H1 (cell line): Measurements from ENCODE around the gene MYO5A. TPM values are rescaled to one million over a fixed set of nuclear protein-coding genes. Genes with fewer than 3 reads are reported as not detected.

Experiments used
- CTCF ChIA-PET: fragments of 300-600 bp; sonication (Branson Sonifier 250); formaldehyde crosslinking; loops from one replicate; lab custom pipeline; 2021; ENCODE audit not compliant: partially characterized antibody; lab: Charles Lee
- POLR2A ChIA-PET: fragments of 300-600 bp; sonication (Branson Sonifier 250); formaldehyde crosslinking; loops from one replicate; lab custom pipeline; 2021; ENCODE audit warnings: inconsistent platforms; ENCODE audit not compliant: partially characterized antibody; lab: Charles Lee
- DNase-seq, 2 experiments: peaks; one replicate each; pipeline versions ENCODE4 v3.0.0 to v3.0.0-alpha.2; 2010 to 2022; ENCODE audit warnings: low spot score in 2 of 2, low read depth in 1 of 2, mixed read lengths in 1 of 2
- FAIRE-seq: peaks from 2 replicates; lab custom pipeline; 2011; peaks lifted over from hg19 to GRCh38; lab: Jason Lieb, UNC
- H2AFZ ChIP-seq: 2 replicates; pipeline ENCODE4 v1.8.1; 2012; ENCODE audit warnings: low read length, inconsistent platforms
- H2AK5ac ChIP-seq: 2 replicates; pipeline ENCODE4 v1.6.1; 2013; ENCODE audit warnings: low read depth, low read length
- H2BK120ac ChIP-seq: replicated peaks from 2 replicates; pipeline ENCODE3; 2013; ENCODE audit warnings: low read depth, low read length, inconsistent platforms
- H2BK12ac ChIP-seq: 2 replicates; pipeline ENCODE4 v1.6.1; 2013; ENCODE audit warnings: low read depth, low read length
- H2BK15ac ChIP-seq: 2 replicates; pipeline ENCODE4 v1.6.1; 2013; ENCODE audit warnings: low read length
- H2BK20ac ChIP-seq: 2 replicates; pipeline ENCODE4 v1.6.1; 2013; ENCODE audit warnings: low read length
- H2BK5ac ChIP-seq: 2 replicates; pipeline ENCODE4 v1.6.1; 2013; ENCODE audit warnings: low read depth, low read length
- H3K14ac ChIP-seq: 2 replicates; pipeline ENCODE4 v1.6.1; 2013; ENCODE audit warnings: inconsistent platforms; ENCODE audit not compliant: insufficient read length
- H3K18ac ChIP-seq: 2 replicates; pipeline ENCODE4 v1.6.1; 2013; ENCODE audit warnings: low read length; ENCODE audit errors: extremely low read depth
- H3K23ac ChIP-seq: 2 replicates; pipeline ENCODE4 v1.6.1; 2013; ENCODE audit warnings: inconsistent platforms; ENCODE audit not compliant: insufficient read length
- H3K23me2 ChIP-seq: 2 replicates; pipeline ENCODE4 v1.6.1; 2013; ENCODE audit warnings: low read depth, low read length
- H3K27ac ChIP-seq: 2 replicates; pipeline ENCODE4 v1.6.1; 2011; ENCODE audit warnings: low read depth, low read length, inconsistent platforms
- H3K27me3 ChIP-seq, 4 experiments: replicated peaks in 1 of 4; 1 replicate in 1 of 4; 2 replicates in 3 of 4; pipeline versions ENCODE4 v1.6.1 to v1.8.1; 2011 to 2013; ENCODE audit warnings: low read length in 3 of 4, mild to moderate bottlenecking in 3 of 4, inconsistent platforms in 2 of 4, mixed read lengths in 2 of 4, moderate library complexity in 1 of 4; ENCODE audit not compliant: control insufficient read depth in 3 of 4, insufficient read depth in 3 of 4; ENCODE audit errors: extremely low read depth in 1 of 4
- H3K36me3 ChIP-seq, 4 experiments: 2 replicates each; pipeline versions ENCODE4 v1.6.1 to v1.8.1; 2011 to 2013; ENCODE audit warnings: mild to moderate bottlenecking in 4 of 4, low read length in 3 of 4, moderate library complexity in 2 of 4, control low read depth in 1 of 4, inconsistent platforms in 1 of 4; ENCODE audit not compliant: insufficient read depth in 4 of 4, control insufficient read depth in 2 of 4
- H3K4ac ChIP-seq: replicated peaks from 2 replicates; pipeline ENCODE3; 2013; ENCODE audit warnings: low read length, low read depth, mixed read lengths, inconsistent platforms; ENCODE audit not compliant: insufficient read length
- H3K4me1 ChIP-seq, 4 experiments: replicated peaks in 1 of 4; 1 replicate in 1 of 4; 2 replicates in 3 of 4; pipeline versions ENCODE4 v1.6.1 to v1.8.1; 2011 to 2013; ENCODE audit warnings: low read length in 3 of 4, inconsistent platforms in 2 of 4, mixed read lengths in 1 of 4; ENCODE audit not compliant: insufficient read depth in 4 of 4, control insufficient read depth in 3 of 4
- H3K4me2 ChIP-seq, 2 experiments: 2 replicates each; pipeline versions ENCODE4 v1.6.1 to v1.8.1; 2011 to 2013; ENCODE audit warnings: low read depth in 2 of 2, low read length in 2 of 2, control low read depth in 1 of 2, inconsistent platforms in 1 of 2, mild to moderate bottlenecking in 1 of 2; ENCODE audit not compliant: insufficient read depth in 1 of 2
- H3K4me3 ChIP-seq, 4 experiments: fragments of 200-600, 300-600 bp in 1 of 4; sonication (generic), shearing (Covaris generic), sonication (Bioruptor Twin) in 1 of 4; 2 replicates each; pipeline versions ENCODE4 v1.5.1 to v1.8.1; 2011 to 2016; ENCODE audit warnings: low read length in 4 of 4, low read depth in 3 of 4, control low read depth in 2 of 4, inconsistent platforms in 2 of 4, mild to moderate bottlenecking in 2 of 4, mixed read lengths in 1 of 4, moderate library complexity in 1 of 4; ENCODE audit not compliant: insufficient read depth in 2 of 4; ENCODE audit errors: extremely low read depth in 1 of 4
- H3K56ac ChIP-seq: replicated peaks from 2 replicates; pipeline ENCODE3; 2013; ENCODE audit warnings: low read depth, mild to moderate bottlenecking, mixed read lengths, low read length, inconsistent platforms; ENCODE audit not compliant: insufficient read length
- H3K79me1 ChIP-seq: 2 replicates; pipeline ENCODE4 v1.6.1; 2013; ENCODE audit warnings: low read depth, low read length, control low read depth
- H3K79me2 ChIP-seq, 2 experiments: 2 replicates each; pipeline versions ENCODE4 v1.6.1 to v1.8.1; 2012 to 2013; ENCODE audit warnings: low read length in 2 of 2, mild to moderate bottlenecking in 2 of 2, inconsistent platforms in 1 of 2; ENCODE audit not compliant: insufficient read depth in 2 of 2, control insufficient read depth in 1 of 2
- H3K9ac ChIP-seq, 4 experiments: replicated peaks in 1 of 4; 1 replicate in 1 of 4; 2 replicates in 3 of 4; pipeline versions ENCODE4 v1.6.1 to v1.8.1; 2011 to 2013; ENCODE audit warnings: low read depth in 3 of 4, low read length in 3 of 4, control low read depth in 2 of 4, mild to moderate bottlenecking in 2 of 4, moderate library complexity in 2 of 4, inconsistent platforms in 1 of 4; ENCODE audit errors: extremely low read depth in 1 of 4
- H3K9me3 ChIP-seq, 2 experiments: 2 replicates each; pipeline versions ENCODE4 v1.6.1 to v1.8.1; 2012 to 2013; ENCODE audit warnings: mild to moderate bottlenecking in 2 of 2, moderate library complexity in 2 of 2, control low read depth in 1 of 2, inconsistent platforms in 1 of 2, low read depth in 1 of 2, low read length in 1 of 2, mixed read lengths in 1 of 2; ENCODE audit not compliant: insufficient read depth in 2 of 2
- H4K20me1 ChIP-seq, 2 experiments: replicated peaks in 1 of 2; 2 replicates each; pipeline versions ENCODE3 to v1.8.1; 2011 to 2013; ENCODE audit warnings: inconsistent platforms in 2 of 2, low read length in 2 of 2, mild to moderate bottlenecking in 1 of 2; ENCODE audit not compliant: insufficient read depth in 2 of 2, control insufficient read depth in 1 of 2
- H4K5ac ChIP-seq: 2 replicates; pipeline ENCODE4 v1.6.1; 2013; ENCODE audit warnings: low read length, low read depth, mixed read lengths, inconsistent platforms; ENCODE audit not compliant: insufficient read length
- H4K8ac ChIP-seq: 2 replicates; pipeline ENCODE4 v1.8.0; 2013; ENCODE audit warnings: mild to moderate bottlenecking, moderate library complexity, low read length, inconsistent platforms; ENCODE audit not compliant: insufficient read depth; ENCODE audit errors: extremely low read depth
- H4K91ac ChIP-seq: replicated peaks from 2 replicates; pipeline ENCODE3; 2013; ENCODE audit warnings: low read length, mixed read lengths, inconsistent platforms; ENCODE audit not compliant: insufficient read length
- ATF3 ChIP-seq: IDR thresholded peaks from 2 replicates; pipeline ENCODE4 v1.6.1; 2011; ENCODE audit warnings: low read depth, mild to moderate bottlenecking, low read length; ENCODE audit not compliant: insufficient read depth
- BRCA1 ChIP-seq: IDR thresholded peaks from 2 replicates; pipeline ENCODE4 v1.6.1; 2012; ENCODE audit warnings: low read depth, low read length, improper control_type of control experiment
- E2F6 ChIP-seq: IDR thresholded peaks from 2 replicates; pipeline ENCODE4 v1.6.1; 2012; ENCODE audit warnings: inconsistent platforms
- HDAC2 ChIP-seq, 2 experiments: fragments of 300-600 bp in 1 of 2; sonication (generic) in 1 of 2; IDR thresholded peaks; 2 replicates each; pipeline ENCODE4 v1.6.1; 2011 to 2012; ENCODE audit warnings: low read depth in 2 of 2, low read length in 2 of 2, mild to moderate bottlenecking in 2 of 2, moderate library complexity in 2 of 2, borderline replicate concordance in 1 of 2, inconsistent platforms in 1 of 2
- HDAC6 ChIP-seq: IDR thresholded peaks from one replicate; pipeline ENCODE4 v1.7.1; 2012; ENCODE audit warnings: low read depth, mild to moderate bottlenecking, inconsistent platforms, low read length, moderate library complexity
- SIN3A ChIP-seq, 2 experiments: IDR thresholded peaks in 1 of 2; conservative IDR thresholded peaks in 1 of 2; 2 replicates each; pipeline ENCODE4 v1.6.1; 2011 to 2012; ENCODE audit warnings: low read length in 2 of 2, improper control_type of control experiment in 1 of 2, low read depth in 1 of 2, mild to moderate bottlenecking in 1 of 2
- TEAD4 ChIP-seq: IDR thresholded peaks from 2 replicates; pipeline ENCODE4 v1.6.1; 2012; ENCODE audit warnings: low read depth, low read length, inconsistent platforms, mixed read lengths
- ZNF274 ChIP-seq: IDR thresholded peaks from 2 replicates; pipeline ENCODE4 v1.7.0; 2012; ENCODE audit warnings: low read length, borderline replicate concordance; ENCODE audit errors: extremely low read depth
- WGBS, 2 experiments: shearing (Covaris generic) in 1 of 2; methylation state at CpG; one replicate each; pipeline versions ENCODE4 v1.1.6 to v1.1.7; 2013 to 2015; ENCODE audit warnings: low lambda C conversion rate in 2 of 2, mixed read lengths in 2 of 2, inconsistent platforms in 1 of 2, low coverage in 1 of 2, missing lambda C conversion rate in 1 of 2; ENCODE audit not compliant: insufficient replicate concordance in 2 of 2, insufficient coverage in 1 of 2, insufficient read length in 1 of 2; ENCODE audit errors: extremely low coverage in 1 of 2, missing lambda C conversion rate in 1 of 2; 5-methylcytosine and 5-hydroxymethylcytosine counted together
- polyA plus RNA-seq, 7 experiments: library from polyadenylated mRNA; depleted of rRNA in 3 of 7; stranded (reverse) in 5 of 7; unstranded in 2 of 7; fragments of >200 nt in 5 of 7; fragments of 200-250 nt in 2 of 7; gene quantifications; 1 replicate in 5 of 7; 2 replicates in 1 of 7; 4 replicates in 1 of 7; pipeline versions ENCODE4 v1.2.1 to v1.2.3, GENCODE V29; 2011 to 2013; ENCODE audit warnings: missing spikeins in 2 of 7, mixed read lengths in 2 of 7
- total RNA-seq: library from RNA; stranded (reverse); fragmentation: NEBNext Ultra II Directional; extraction: Animal tissue kit (Norgen Biotek cat#: 25700); gene quantifications from 2 replicates; pipeline ENCODE4 v1.2.1, GENCODE V29; 2021

The MYO5A gene
- total and polyA plus RNA-seq, 2 of the 8 experiments (the other 6 are each of a cell fraction or from before 2014, with no cell fraction given), result 11.4 to 24.7 TPM

GRCh38 chr15:52291204-52291603, 237.5 kb downstream of the MYO5A start:
- WGBS, 2 experiments, result 91% methylated on average over 4 of the region's 4 CpGs; no CpG with 5 or more reads in 1 of the 2 experiments
- H3K27ac ChIP-seq, result no peak overlapping the region
- no peak overlapping the region for H3K4ac ChIP-seq
- H3K79me1 ChIP-seq, result peaks cover 12% of the 10 kb centered on the region; the same call in 1 of the 2 replicates
- H3K18ac ChIP-seq, result no peak overlapping the region
- H2BK5ac ChIP-seq, result no peak overlapping the region
- ChIA-PET CTCF (interaction anchor here (1.6 to 1.7 kb wide), 2 partner anchors 30 to 34 kb away, joined by 5 to 12 read pairs; no protein-coding TSS in a partner anchor), POLR2A (interaction anchor here (2.2 kb wide), 1 partner anchor 30 kb away, joined by 8 read pairs; no protein-coding TSS in a partner anchor)
- no peak overlapping the region for H4K8ac ChIP-seq
- no peak overlapping the region for H3K4me3 ChIP-seq
- no peak overlapping the region for H3K9ac ChIP-seq
- no peaks in the 10 kb centered on the region for H3K27me3 ChIP-seq
- no peak overlapping the region for H2AFZ ChIP-seq
- no peak overlapping the region for H2BK12ac ChIP-seq
- no peak overlapping the region for H3K56ac ChIP-seq
- no peak overlapping the region for H4K91ac ChIP-seq
- H3K23me2 ChIP-seq, result peaks cover 3% of the 10 kb centered on the region; the same call in 1 of the 2 replicates
- no peak overlapping the region for H4K5ac ChIP-seq
- peaks cover 0 to 26% of the 10 kb centered on the region in 2 experiments; a peak in 2 of 4 replicates for H3K79me2 ChIP-seq
- H2AK5ac ChIP-seq, result no peak overlapping the region
- peaks cover 0 to 2% of the 10 kb centered on the region in 2 experiments for H4K20me1 ChIP-seq
- FAIRE-seq (no peak), DNase-seq (peak in 1 of 2 experiments; percentile 34)
- 0 out of 4 replicates have a peak, but pooled peaks cover 0 to 2% of the 10 kb centered on the region in 2 experiments for H3K9me3 ChIP-seq
- peaks cover 0 to 8% (median 1%) of the 10 kb centered on the region in 4 experiments; a peak in 4 of 8 replicates for H3K36me3 ChIP-seq
- H2BK15ac ChIP-seq, result no peak overlapping the region
- H2BK20ac ChIP-seq, result no peak overlapping the region
- no peak overlapping the region for H3K23ac ChIP-seq
- no peak overlapping the region for H3K14ac ChIP-seq
- no peak overlapping the region for H2BK120ac ChIP-seq
- peaks cover 2 to 8% (median 3%) of the 10 kb centered on the region in 4 experiments; a peak in 3 of 7 replicates for H3K4me1 ChIP-seq
- H3K4me2 ChIP-seq, result no peak overlapping the region
- TF ChIP-seq E2F6, result no peak
- no peak for TF ChIP-seq BRCA1
- no peak for TF ChIP-seq TEAD4
- TF ChIP-seq HDAC2 (IDR thresholded peaks at IDR 0.05; ENCODE audit: borderline replicate concordance in 1 of 2, low read depth in 2 of 2, low read length in 2 of 2), result no peak
- no peak for TF ChIP-seq SIN3A (conservative IDR thresholded peaks at IDR 0.05 in 1 of 2, IDR thresholded peaks at IDR 0.05 in 1 of 2; ENCODE audit: low read depth in 1 of 2, low read length in 2 of 2)
- TF ChIP-seq HDAC6, result no peak
- TF ChIP-seq ATF3, result no peak
- TF ChIP-seq ZNF274, result no peak
